Omental fat pad (tissue), 4 donors: ENCODE data around the gene IDH3G. TPM values are rescaled to one million over a fixed set of nuclear protein-coding genes. Genes with fewer than 3 reads are reported as not detected.

Experiments
- ATAC-seq: fragments of 150-250 bp; one replicate; pipeline ENCODE4 v1.9.1; 2016; ENCODE audit warnings: mild to moderate bottlenecking, moderate library complexity; ENCODE audit not compliant: low FRiP score
- DNase-seq: peaks from one replicate; pipeline ENCODE4 v3.0.0-alpha.2; 2019; ENCODE audit warnings: low spot score
- CTCF ChIP-seq, 3 donors: fragments of 450-650 bp; IDR thresholded peaks; one replicate each; pipeline ENCODE4 v1.5.1; 2016 to 2017; ENCODE audit warnings: antibody characterized with exemption in 3 of 3, mild to moderate bottlenecking in 3 of 3, moderate library complexity in 2 of 3
- total RNA-seq, 4 donors: library from RNA; depleted of rRNA; stranded (reverse); fragments of >200 nt; gene quantifications; one replicate each; pipeline ENCODE4 v1.1.0, GENCODE V29; 2016

Gene IDH3G
- total RNA-seq, 4 donors from 2014 or later = 71.9 to 119 (median 89.7) TPM

- DNase-seq (no peak), ATAC-seq (no peak)
- no peak for TF ChIP-seq CTCF (IDR thresholded peaks at IDR 0.05)
These were observed 35.3 kb upstream of the IDH3G start for GRCh38 chrX:153829549-153829798.

GRCh38 chrX:153828723-153829548, 34.8 kb upstream of the IDH3G start:
- no peak for DNase-seq
- no peak for ATAC-seq
- TF ChIP-seq CTCF (IDR thresholded peaks at IDR 0.05) = no peak

- ATAC-seq = no peak
- no peak for TF ChIP-seq CTCF (IDR thresholded peaks at IDR 0.05)
- no peak for DNase-seq
These were observed 34.1 kb upstream of the IDH3G start for GRCh38 chrX:153828308-153828707.

GRCh38 chrX:153827903-153828302, 33.7 kb upstream of the IDH3G start:
- DNase-seq (no peak), ATAC-seq (no peak)
- TF ChIP-seq CTCF (IDR thresholded peaks at IDR 0.05) = no peak

- no peak for DNase-seq
- ATAC-seq = no peak
- TF ChIP-seq CTCF (IDR thresholded peaks at IDR 0.05) = no peak
These were observed 32.8 kb upstream of the IDH3G start for GRCh38 chrX:153827016-153827415.

- ATAC-seq = no peak
These were observed 30.9 kb upstream of the IDH3G start for GRCh38 chrX:153825042-153825441.

More at GRCh38 chrX:153825042-153825441, 30.9 kb upstream of the IDH3G start:
- no peak for TF ChIP-seq CTCF (IDR thresholded peaks at IDR 0.05)
- no peak for DNase-seq
